Liver (tissue), 9 donors: ENCODE measurements around the gene RNF39. TPM values are rescaled to one million over a fixed set of nuclear protein-coding genes. Genes with fewer than 3 reads are reported as not detected.
"Not testable (repeated sequence)": the region's sequence is repeated elsewhere in the genome, so short reads cannot be mapped to it uniquely, and the experiment has no call there.

Source experiments
- DNase-seq: peaks from one replicate; pipeline ENCODE4 v3.0.0-alpha.2; 2017; ENCODE audit warnings: low spot score
- H3K27ac ChIP-seq, 2 donors: one replicate each; pipeline ENCODE4 v1.7.0; 2013; ENCODE audit warnings: inconsistent platforms in 2 of 2, low read length in 2 of 2, control low read depth in 1 of 2, low read depth in 1 of 2, mild to moderate bottlenecking in 1 of 2
- H3K27me3 ChIP-seq, 4 donors: one replicate each; pipeline versions ENCODE4 v1.6.1 to v1.7.0; 2013; ENCODE audit warnings: low read length in 3 of 4, inconsistent platforms in 1 of 4, mild to moderate bottlenecking in 1 of 4, moderate library complexity in 1 of 4; ENCODE audit not compliant: control insufficient read depth in 4 of 4, insufficient read depth in 4 of 4
- H3K36me3 ChIP-seq, 4 donors: one replicate each; pipeline versions ENCODE4 v1.6.1 to v1.7.0; 2013; ENCODE audit warnings: low read length in 3 of 4, mild to moderate bottlenecking in 3 of 4, low read depth in 1 of 4, moderate library complexity in 1 of 4; ENCODE audit not compliant: control insufficient read depth in 4 of 4, insufficient read depth in 3 of 4
- H3K4me1 ChIP-seq, 4 donors: one replicate each; pipeline versions ENCODE4 v1.6.1 to v1.7.0; 2013; ENCODE audit warnings: low read length in 3 of 4, mild to moderate bottlenecking in 3 of 4, moderate library complexity in 1 of 4; ENCODE audit not compliant: control insufficient read depth in 4 of 4, insufficient read depth in 4 of 4
- H3K4me3 ChIP-seq, 3 donors: one replicate each; pipeline versions ENCODE4 v1.6.1 to v1.7.0; 2013; ENCODE audit warnings: low read length in 3 of 3, control low read depth in 1 of 3, low read depth in 1 of 3, mild to moderate bottlenecking in 1 of 3
- H3K9ac ChIP-seq, 2 donors: one replicate each; pipeline ENCODE4 v1.7.0; 2013; ENCODE audit warnings: low read length in 2 of 2, mild to moderate bottlenecking in 2 of 2, moderate library complexity in 2 of 2, control low read depth in 1 of 2, low read depth in 1 of 2
- H3K9me3 ChIP-seq, 4 donors: one replicate each; pipeline versions ENCODE4 v1.6.1 to v1.7.0; 2013; ENCODE audit warnings: low read length in 3 of 4; ENCODE audit not compliant: control insufficient read depth in 4 of 4
- ATF3 ChIP-seq: IDR thresholded peaks from 2 replicates; pipeline ENCODE4 v1.6.1; 2016; ENCODE audit warnings: antibody characterized with exemption
- CTCF ChIP-seq: fragments of 150-350 bp; IDR thresholded peaks from 2 replicates; pipeline ENCODE4 v1.5.1; 2017; ENCODE audit warnings: improper control_type of control experiment, low read depth, low read length; ENCODE audit not compliant: missing input control
- FOXA1 ChIP-seq: IDR thresholded peaks from 2 replicates; pipeline ENCODE4 v1.6.1; 2016; ENCODE audit warnings: antibody characterized with exemption
- FOXA2 ChIP-seq: IDR thresholded peaks from 2 replicates; pipeline ENCODE4 v1.6.1; 2016; ENCODE audit warnings: antibody characterized with exemption
- HNF4A ChIP-seq, 2 donors: conservative IDR thresholded peaks; 2 replicates each; pipeline ENCODE4 v1.6.1; 2016; ENCODE audit warnings: antibody characterized with exemption in 2 of 2, mild to moderate bottlenecking in 2 of 2
- HNF4G ChIP-seq: IDR thresholded peaks from 2 replicates; pipeline ENCODE4 v1.6.1; 2016; ENCODE audit warnings: antibody characterized with exemption
- JUND ChIP-seq, 2 donors: IDR thresholded peaks; 2 replicates each; pipeline ENCODE4 v1.6.1; 2016; ENCODE audit warnings: antibody characterized with exemption in 2 of 2
- MAX ChIP-seq: IDR thresholded peaks from 2 replicates; pipeline ENCODE4 v1.6.1; 2016; ENCODE audit warnings: antibody characterized with exemption
- RAD21 ChIP-seq, 2 donors: IDR thresholded peaks; 2 replicates each; pipeline ENCODE4 v1.6.1; 2016; ENCODE audit warnings: antibody characterized with exemption in 2 of 2, mild to moderate bottlenecking in 2 of 2
- TAF1 ChIP-seq: conservative IDR thresholded peaks from 2 replicates; pipeline ENCODE4 v1.6.1; 2016; ENCODE audit warnings: antibody characterized with exemption, mild to moderate bottlenecking
- ZBTB33 ChIP-seq: IDR thresholded peaks from 2 replicates; pipeline ENCODE4 v1.6.1; 2016; ENCODE audit warnings: antibody characterized with exemption
- WGBS: extraction: QIAGEN DNeasy Blood & Tissue Kit; methylation state at CpG from one replicate; pipeline ENCODE4 v1.1.7; 2013; 5-methylcytosine and 5-hydroxymethylcytosine counted together
- polyA plus RNA-seq, 2 donors: library from polyadenylated mRNA; stranded (reverse) in 1 of 2; unstranded in 1 of 2; fragments of 200-250 nt in 1 of 2; fragments of >200 nt in 1 of 2; fragmentation: Nextera tagmentation in 1 of 2; extraction: Ambion mirVana in 1 of 2; gene quantifications; one replicate each; pipeline versions ENCODE4 v1.2.1 to v1.2.3, GENCODE V29; 2013 to 2015
- total RNA-seq, 2 donors: library from RNA; depleted of rRNA; stranded (reverse); fragments of >200 nt; gene quantifications; one replicate each; pipeline ENCODE4 v1.2.3, GENCODE V29; 2014
- donor health status: healthy.
- donor health status: healthy.
- donor health status: healthy.
- donor health status: healthy.
- donor health status: healthy.

Gene RNF39
- total and polyA plus RNA-seq, 4 donors = 0.03 to 0.13 TPM; not detected in 2

- Histone ChIP-seq H3K9me3 (no peaks in the 10 kb centered on the region), H3K27ac (no peak overlapping the region), H3K4me3 (no peak overlapping the region), H3K36me3 (peaks cover 0 to 3% (median 0%) of the 10 kb centered on the region in 4 donors), H3K4me1 (peaks cover 0 to 8% (median 3%) of the 10 kb centered on the region in 4 donors), H3K27me3 (no peaks in the 10 kb centered on the region), H3K9ac (no peak overlapping the region)
- DNase-seq = no peak
- 88% methylated on average over 1 of the region's 1 CpG for WGBS
- TF ChIP-seq FOXA1 (no peak), CTCF (no peak), FOXA2 (no peak), ZBTB33 (no peak), ATF3 (no peak), HNF4G (no peak), TAF1 (no peak), RAD21 (IDR thresholded peaks at IDR 0.05) (no peak), JUND (IDR thresholded peaks at IDR 0.05) (no peak)
Measured at GRCh38 chr6:30029588-30029987, 46.0 kb downstream of the RNF39 start.

GRCh38 chr6:30025186-30025585 lies 50.4 kb downstream of the RNF39 start:
- Histone ChIP-seq H3K4me3 (no peak overlapping the region), H3K27me3 (no peaks in the 10 kb centered on the region), H3K9me3 (no peaks in the 10 kb centered on the region), H3K36me3 (peaks cover 0 to 7% (median 1%) of the 10 kb centered on the region in 4 donors), H3K4me1 (peaks cover 0 to 3% (median 0%) of the 10 kb centered on the region in 4 donors), H3K27ac (no peak overlapping the region), H3K9ac (no peak overlapping the region)
- TF ChIP-seq MAX = no peak
- peak in 1 of 2 donors; percentile 26 for TF ChIP-seq HNF4A (conservative IDR thresholded peaks at IDR 0.05)
- 88% methylated on average over 1 of the region's 1 CpG for WGBS
- DNase-seq = no peak

- not testable (repeated sequence) for H3K4me3 ChIP-seq, H3K27me3 ChIP-seq, H3K36me3 ChIP-seq, DNase-seq, H3K9ac ChIP-seq, H3K9me3 ChIP-seq, H3K4me1 ChIP-seq, H3K27ac ChIP-seq
Measured at GRCh38 chr6:30022712-30023111, 52.9 kb downstream of the RNF39 start.
